OCI-LY1 (cell line): Measurements from ENCODE around the gene KCNH6.

Experiments
- H2AFZ ChIP-seq: fragments of 200-600 bp; sonication (generic), shearing (Covaris generic); 2 replicates; pipeline ENCODE4 v1.6.0; 2014; ENCODE audit warnings: antibody characterized with exemption, mild to moderate bottlenecking, low read length
- H3F3A ChIP-seq: fragments of 200-600 bp; sonication (generic), shearing (Covaris generic); 2 replicates; pipeline ENCODE4 v1.6.0; 2014; ENCODE audit warnings: mild to moderate bottlenecking, antibody characterized with exemption, low read length, moderate library complexity; ENCODE audit not compliant: insufficient read depth
- H3K27ac ChIP-seq: fragments of 200-600 bp; sonication (generic); 2 replicates; pipeline ENCODE4 v1.5.1; 2014; ENCODE audit warnings: low read length, mixed run types, mild to moderate bottlenecking, low read depth; ENCODE audit not compliant: poor library complexity, severe bottlenecking
- H3K27me3 ChIP-seq: fragments of 200-600 bp; sonication (generic); 2 replicates; pipeline ENCODE4 v1.6.0; 2014; ENCODE audit warnings: antibody characterized with exemption, mild to moderate bottlenecking, low read length, moderate library complexity; ENCODE audit not compliant: insufficient read depth
- H3K36me3 ChIP-seq: fragments of 200-600 bp; sonication (generic); 2 replicates; pipeline ENCODE4 v1.6.1; 2014; ENCODE audit warnings: mild to moderate bottlenecking, antibody characterized with exemption, low read length, moderate library complexity, mixed read lengths; ENCODE audit not compliant: insufficient read depth
- H3K4me1 ChIP-seq: fragments of 200-600 bp; sonication (generic); 2 replicates; pipeline ENCODE4 v1.5.1; 2014; ENCODE audit warnings: mild to moderate bottlenecking, low read length, moderate library complexity; ENCODE audit not compliant: insufficient read depth, severe bottlenecking
- H3K4me2 ChIP-seq: fragments of 200-600 bp; sonication (generic), shearing (Covaris generic); 2 replicates; pipeline ENCODE4 v1.6.1; 2014; ENCODE audit warnings: low read length
- H3K4me3 ChIP-seq: fragments of 200-600 bp; sonication (generic); 2 replicates; pipeline ENCODE4 v1.5.1; 2014; ENCODE audit warnings: low read length, low read depth, mild to moderate bottlenecking, mixed read lengths; ENCODE audit not compliant: poor library complexity, severe bottlenecking
- H3K79me2 ChIP-seq: fragments of 200-600 bp; shearing (Covaris generic); 2 replicates; pipeline ENCODE4 v1.6.1; 2016; ENCODE audit warnings: mixed run types, low read length, mixed read lengths; ENCODE audit not compliant: insufficient read depth
- H3K9ac ChIP-seq: fragments of 200-600 bp; sonication (generic), shearing (Covaris generic); 2 replicates; pipeline ENCODE4 v1.6.1; 2014; ENCODE audit warnings: mild to moderate bottlenecking, low read length, mixed read lengths
- H3K9me2 ChIP-seq: fragments of 200-600 bp; sonication (generic), shearing (Covaris generic); 2 replicates; pipeline ENCODE4 v1.6.1; 2014; ENCODE audit warnings: low read depth, mild to moderate bottlenecking, low read length, mixed read lengths
- H3K9me3 ChIP-seq: fragments of 200-600 bp; shearing (Covaris generic); 2 replicates; pipeline ENCODE4 v1.6.1; 2014; ENCODE audit warnings: low read length, mixed read lengths
- H4K20me1 ChIP-seq: fragments of 200-600 bp; sonication (generic), shearing (Covaris generic); 2 replicates; pipeline ENCODE4 v1.6.0; 2016; ENCODE audit warnings: mild to moderate bottlenecking, low read length; ENCODE audit not compliant: insufficient read depth
- EZH2 ChIP-seq: fragments of 200-600 bp; sonication (generic), shearing (Covaris generic); IDR thresholded peaks from 2 replicates; pipeline ENCODE4 v1.8.0; 2017; ENCODE audit warnings: borderline replicate concordance, mixed run types, mild to moderate bottlenecking, antibody characterized with exemption, low read length, moderate library complexity, mixed read lengths
- TF ChIP-seq, protein P1 (sequence below): fragments of 200-600 bp; sonication (generic), shearing (Covaris generic); IDR thresholded peaks from 2 replicates; pipeline ENCODE4 v1.5.1; 2017; ENCODE audit warnings: mild to moderate bottlenecking, antibody characterized with exemption, low read length, moderate library complexity, mixed read lengths

Gene KCNH6

DNA sequence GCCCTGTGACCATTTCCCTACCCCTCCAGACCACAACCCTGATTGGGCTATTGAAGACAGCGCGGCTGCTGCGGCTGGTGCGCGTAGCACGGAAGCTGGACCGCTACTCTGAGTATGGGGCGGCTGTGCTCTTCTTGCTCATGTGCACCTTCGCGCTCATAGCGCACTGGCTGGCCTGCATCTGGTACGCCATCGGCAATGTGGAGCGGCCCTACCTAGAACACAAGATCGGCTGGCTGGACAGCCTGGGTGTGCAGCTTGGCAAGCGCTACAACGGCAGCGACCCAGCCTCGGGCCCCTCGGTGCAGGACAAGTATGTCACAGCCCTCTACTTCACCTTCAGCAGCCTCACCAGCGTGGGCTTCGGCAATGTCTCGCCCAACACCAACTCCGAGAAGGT is 12.5 kb downstream of the KCNH6 start:
- TF ChIP-seq, protein P1, sequence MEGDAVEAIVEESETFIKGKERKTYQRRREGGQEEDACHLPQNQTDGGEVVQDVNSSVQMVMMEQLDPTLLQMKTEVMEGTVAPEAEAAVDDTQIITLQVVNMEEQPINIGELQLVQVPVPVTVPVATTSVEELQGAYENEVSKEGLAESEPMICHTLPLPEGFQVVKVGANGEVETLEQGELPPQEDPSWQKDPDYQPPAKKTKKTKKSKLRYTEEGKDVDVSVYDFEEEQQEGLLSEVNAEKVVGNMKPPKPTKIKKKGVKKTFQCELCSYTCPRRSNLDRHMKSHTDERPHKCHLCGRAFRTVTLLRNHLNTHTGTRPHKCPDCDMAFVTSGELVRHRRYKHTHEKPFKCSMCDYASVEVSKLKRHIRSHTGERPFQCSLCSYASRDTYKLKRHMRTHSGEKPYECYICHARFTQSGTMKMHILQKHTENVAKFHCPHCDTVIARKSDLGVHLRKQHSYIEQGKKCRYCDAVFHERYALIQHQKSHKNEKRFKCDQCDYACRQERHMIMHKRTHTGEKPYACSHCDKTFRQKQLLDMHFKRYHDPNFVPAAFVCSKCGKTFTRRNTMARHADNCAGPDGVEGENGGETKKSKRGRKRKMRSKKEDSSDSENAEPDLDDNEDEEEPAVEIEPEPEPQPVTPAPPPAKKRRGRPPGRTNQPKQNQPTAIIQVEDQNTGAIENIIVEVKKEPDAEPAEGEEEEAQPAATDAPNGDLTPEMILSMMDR = no peak
- no peak for TF ChIP-seq EZH2
- no peak overlapping the region for H3K4me3 ChIP-seq
- H2AFZ ChIP-seq = no peak overlapping the region
- no peak overlapping the region for H3K27ac ChIP-seq
- H3K9ac ChIP-seq = no peak overlapping the region
- H3K36me3 ChIP-seq = no peaks in the 10 kb centered on the region
- H3K79me2 ChIP-seq = no peaks in the 10 kb centered on the region
- no peaks in the 10 kb centered on the region for H3F3A ChIP-seq
- H3K4me2 ChIP-seq = no peak overlapping the region
- no peaks in the 10 kb centered on the region for H3K9me3 ChIP-seq
- H3K4me1 ChIP-seq = no peaks in the 10 kb centered on the region
- no peaks in the 10 kb centered on the region; the same call in 1 of the 2 replicates for H3K27me3 ChIP-seq
- H3K9me2 ChIP-seq = no peaks in the 10 kb centered on the region
- no peaks in the 10 kb centered on the region for H4K20me1 ChIP-seq

DNA sequence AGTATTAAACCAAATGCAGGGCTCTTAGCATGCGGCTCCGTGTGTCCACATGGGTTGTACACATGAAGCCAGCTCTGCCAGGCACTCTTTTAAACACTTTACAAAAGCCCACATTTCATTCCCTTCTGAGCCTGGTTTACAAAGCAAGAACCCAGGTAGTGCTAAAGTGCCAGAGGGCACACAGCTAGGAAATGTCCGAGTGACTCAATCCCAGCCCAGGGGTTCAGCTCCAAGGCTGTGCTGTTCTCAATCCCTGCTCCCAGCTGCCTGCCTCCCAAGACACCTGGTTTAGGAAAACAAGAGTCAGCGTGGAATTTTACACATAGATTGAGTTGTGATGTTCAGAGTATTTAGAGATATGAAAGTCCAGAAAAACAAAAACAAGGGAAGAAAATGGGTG is 13.8 kb downstream of the KCNH6 start:
- Histone ChIP-seq H3F3A (no peaks in the 10 kb centered on the region), H3K9me3 (no peaks in the 10 kb centered on the region), H3K4me2 (no peak overlapping the region), H3K4me1 (no peaks in the 10 kb centered on the region), H2AFZ (no peak overlapping the region), H4K20me1 (no peaks in the 10 kb centered on the region), H3K9ac (no peak overlapping the region), H3K4me3 (no peak overlapping the region), H3K36me3 (no peaks in the 10 kb centered on the region), H3K27me3 (no peaks in the 10 kb centered on the region; the same call in 1 of the 2 replicates), H3K79me2 (no peaks in the 10 kb centered on the region), H3K9me2 (no peaks in the 10 kb centered on the region), H3K27ac (no peak overlapping the region)
- TF ChIP-seq EZH2 = no peak
- TF ChIP-seq, protein P1 = no peak

DNA sequence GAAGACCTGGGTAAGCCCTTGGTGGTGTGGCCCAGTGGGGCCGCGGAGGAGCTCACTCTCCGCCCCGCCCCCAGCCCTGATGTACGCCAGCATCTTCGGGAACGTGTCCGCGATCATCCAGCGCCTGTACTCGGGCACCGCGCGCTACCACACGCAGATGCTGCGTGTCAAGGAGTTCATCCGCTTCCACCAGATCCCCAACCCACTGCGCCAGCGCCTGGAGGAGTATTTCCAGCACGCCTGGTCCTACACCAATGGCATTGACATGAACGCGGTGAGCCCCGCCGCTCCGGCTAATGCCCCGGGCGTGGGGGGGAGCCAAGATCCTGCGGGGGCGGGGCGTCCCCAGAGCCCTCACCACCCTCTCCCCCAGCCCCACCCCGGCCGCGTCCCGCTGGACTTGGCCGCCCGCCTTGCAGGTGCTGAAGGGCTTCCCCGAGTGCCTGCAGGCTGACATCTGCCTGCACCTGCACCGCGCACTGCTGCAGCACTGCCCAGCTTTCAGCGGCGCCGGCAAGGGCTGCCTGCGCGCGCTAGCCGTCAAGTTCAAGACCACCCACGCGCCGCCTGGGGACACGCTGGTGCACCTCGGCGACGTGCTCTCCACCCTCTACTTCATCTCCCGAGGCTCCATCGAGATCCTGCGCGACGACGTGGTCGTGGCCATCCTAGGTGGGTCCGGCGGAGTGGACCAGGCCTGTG is 15.0 kb downstream of the KCNH6 start:
- no peak overlapping the region for H3K9ac ChIP-seq
- TF ChIP-seq, protein P1 = no peak
- no peak for TF ChIP-seq EZH2
- no peak overlapping the region for H2AFZ ChIP-seq
- H3K9me3 ChIP-seq = no peaks in the 10 kb centered on the region
- H3K4me2 ChIP-seq = no peak overlapping the region
- H4K20me1 ChIP-seq = no peaks in the 10 kb centered on the region
- no peaks in the 10 kb centered on the region for H3K9me2 ChIP-seq
- H3K4me3 ChIP-seq = no peak overlapping the region
- H3K27ac ChIP-seq = no peak overlapping the region
- H3K36me3 ChIP-seq = no peaks in the 10 kb centered on the region
- no peaks in the 10 kb centered on the region for H3F3A ChIP-seq
- H3K27me3 ChIP-seq = no peaks in the 10 kb centered on the region; the same call in 1 of the 2 replicates
- H3K79me2 ChIP-seq = no peaks in the 10 kb centered on the region
- no peaks in the 10 kb centered on the region for H3K4me1 ChIP-seq
